Measurements from ENCODE around the gene ACSS2.

The ACSS2 gene

DNA sequence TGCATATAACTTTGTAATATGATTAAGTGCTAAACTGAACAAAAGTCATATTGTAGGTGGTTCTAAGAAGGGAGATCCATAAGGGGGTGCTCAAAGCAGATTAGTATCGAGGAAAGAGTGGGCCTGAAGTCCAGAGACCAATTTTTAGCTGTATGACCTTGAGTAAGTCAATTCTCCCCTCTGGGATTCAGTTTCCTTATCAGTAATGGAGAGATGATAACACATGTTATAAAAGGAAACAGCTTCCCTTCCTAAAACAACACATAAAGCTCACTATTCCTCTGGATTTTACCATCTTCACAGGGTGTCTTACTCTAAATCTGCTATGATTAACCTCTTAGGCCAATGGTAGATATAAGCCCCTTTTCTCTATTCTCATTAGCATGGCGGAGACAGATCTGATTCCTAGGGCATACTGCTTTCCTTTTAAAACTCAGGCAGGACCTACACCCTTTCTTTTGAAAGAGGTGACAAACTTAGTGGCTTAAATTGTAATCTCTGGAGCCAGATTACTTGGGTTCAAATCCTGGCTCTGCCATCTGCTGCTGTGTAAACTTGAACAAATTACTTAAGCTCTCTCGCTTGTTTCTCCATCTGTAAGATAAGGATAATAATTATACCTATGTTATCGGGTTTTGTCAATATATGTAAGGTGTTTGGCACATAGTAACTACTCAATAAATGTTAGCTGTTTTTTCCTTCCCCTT, 39.5 kb downstream of the ACSS2 start:
- DNase-seq (ENCODE audit: low read depth) = no peak

GRCh38 chr20:34916774-34917354, 40.5 kb downstream of the ACSS2 start:
- no peak for DNase-seq (ENCODE audit: low read depth)

DNA sequence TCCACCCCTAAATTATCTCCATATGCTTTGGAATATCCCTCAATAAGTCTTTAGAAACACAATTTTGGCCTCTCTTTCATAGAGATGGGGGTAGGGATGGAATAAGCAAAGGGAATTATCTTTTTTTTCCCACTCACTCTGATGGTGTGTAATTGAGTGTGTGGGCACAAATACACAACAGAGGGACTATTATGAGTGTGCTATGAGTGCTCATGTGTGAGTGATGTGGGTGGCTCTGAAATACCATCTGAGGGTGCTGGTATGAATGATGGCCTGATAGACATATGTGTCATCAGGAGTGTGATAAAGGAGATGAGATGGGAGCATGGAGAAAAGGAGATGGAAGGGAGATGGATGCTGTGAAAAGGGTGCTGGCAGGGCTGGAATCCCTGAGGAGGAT, 43.6 kb downstream of the ACSS2 start:
- no peak for DNase-seq (ENCODE audit: low read depth)

DNA sequence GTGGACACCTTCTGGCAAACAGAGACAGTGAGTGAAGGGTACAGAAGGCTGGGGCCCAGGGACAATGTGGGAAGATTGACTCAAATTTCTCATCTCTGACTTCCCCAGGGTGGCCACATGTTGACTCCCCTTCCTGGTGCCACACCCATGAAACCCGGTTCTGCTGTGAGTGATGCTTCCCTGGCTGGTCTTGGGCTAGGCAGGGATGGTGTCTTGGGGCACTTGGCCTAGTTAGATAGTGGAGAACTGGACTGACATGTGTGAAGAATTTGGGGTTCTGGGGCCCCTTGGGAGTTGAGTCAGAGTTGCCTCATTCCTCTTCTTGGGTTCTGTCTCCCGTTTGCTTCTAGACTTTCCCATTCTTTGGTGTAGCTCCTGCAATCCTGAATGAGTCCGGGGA, 45.0 kb downstream of the ACSS2 start:
- DNase-seq (ENCODE audit: low read depth) = no peak

GRCh38 chr20:34922654-34923381, 46.4 kb downstream of the ACSS2 start:
- DNase-seq (ENCODE audit: low read depth) = peak; percentile 72

- no peak for DNase-seq (ENCODE audit: low read depth)
Observed at GRCh38 chr20:34923414-34923813, 47.0 kb downstream of the ACSS2 start.

GRCh38 chr20:34925341-34925740, 48.9 kb downstream of the ACSS2 start:
- no peak for DNase-seq (ENCODE audit: low read depth)

DNA sequence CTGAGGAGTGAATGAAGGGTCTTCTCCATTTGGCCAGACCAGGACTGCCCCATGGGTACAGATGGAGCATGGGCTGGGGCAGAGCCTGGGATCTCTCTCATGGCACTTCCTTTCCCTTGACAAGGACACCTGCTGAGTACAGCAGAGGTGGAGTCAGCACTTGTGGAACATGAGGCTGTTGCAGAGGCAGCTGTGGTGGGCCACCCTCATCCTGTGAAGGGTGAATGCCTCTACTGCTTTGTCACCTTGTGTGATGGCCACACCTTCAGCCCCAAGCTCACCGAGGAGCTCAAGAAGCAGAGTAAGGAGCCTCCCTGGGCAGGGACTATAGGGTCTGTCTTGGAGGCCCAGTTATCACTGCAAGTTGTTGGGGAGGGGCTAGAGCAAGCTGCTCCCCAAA, 49.6 kb downstream of the ACSS2 start:
- DNase-seq (ENCODE audit: low read depth) = no peak

GRCh38 chr20:34926581-34926980, 50.2 kb downstream of the ACSS2 start:
- DNase-seq (ENCODE audit: low read depth) = no peak

- DNase-seq (ENCODE audit: low read depth) = no peak
Observed at GRCh38 chr20:34927736-34928135, 51.3 kb downstream of the ACSS2 start.

DNA sequence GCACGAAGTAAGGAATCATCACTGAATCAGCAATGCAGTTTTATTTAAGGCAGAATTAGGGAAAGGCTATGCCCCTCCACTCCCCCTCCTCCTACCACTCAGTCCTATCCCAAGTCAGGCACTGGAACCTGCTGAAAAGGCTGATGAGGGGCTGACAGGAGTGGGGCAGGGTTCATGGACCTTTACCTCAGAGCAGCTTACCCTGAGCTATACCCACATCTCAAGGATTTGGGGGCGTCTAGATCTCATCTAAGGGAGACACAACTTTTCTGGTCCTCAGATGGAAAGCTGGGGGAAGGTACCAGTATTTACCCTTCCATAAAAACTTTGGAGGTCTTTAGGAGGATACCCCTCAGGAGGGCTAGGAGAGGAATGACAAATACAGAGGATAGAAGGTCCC, 52.0 kb downstream of the ACSS2 start:
- DNase-seq (ENCODE audit: low read depth) = no peak

DNA sequence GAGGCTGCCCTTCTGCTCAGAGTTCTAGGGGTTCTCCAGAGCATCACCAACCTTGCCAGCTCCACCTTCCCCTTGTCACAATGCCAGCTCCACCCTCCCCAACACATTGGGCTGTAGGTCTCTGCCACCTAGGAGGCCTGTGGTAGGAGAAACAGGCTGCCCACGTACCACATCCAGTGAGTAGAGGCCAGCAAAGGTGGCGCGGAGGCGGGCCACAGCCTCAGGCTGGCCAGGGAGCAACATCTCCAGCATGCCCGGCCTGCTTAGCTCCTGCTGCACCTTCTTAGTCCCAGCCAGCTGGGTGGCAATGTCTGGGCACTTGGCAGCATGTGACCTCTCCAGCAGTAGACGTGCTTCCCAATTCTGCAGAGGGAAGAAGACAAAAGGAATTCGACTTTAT, 55.4 kb downstream of the ACSS2 start:
- no peak for DNase-seq (ENCODE audit: low read depth)

GRCh38 chr20:34938466-34939163, 62.2 kb downstream of the ACSS2 start:
- DNase-seq (ENCODE audit: low read depth) = no peak

DNA sequence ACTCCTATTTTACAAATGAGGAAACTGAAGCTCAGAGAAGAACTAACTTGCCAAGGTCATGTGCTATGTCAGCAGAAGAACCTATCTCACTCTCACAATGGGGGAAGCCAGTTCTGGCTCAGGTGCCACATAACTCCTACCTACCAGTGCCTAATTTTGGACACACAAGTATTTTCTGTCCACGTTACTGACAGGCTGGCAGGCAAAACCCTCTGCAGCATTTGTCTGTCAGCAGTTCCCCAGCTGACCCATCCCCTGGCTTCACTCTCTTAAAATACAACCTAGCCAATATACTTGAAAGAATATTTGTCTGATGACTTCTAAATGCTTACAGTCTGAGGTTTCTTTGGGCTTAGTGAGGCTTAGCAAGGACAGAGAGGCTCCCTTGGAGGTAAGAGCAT, 63.7 kb downstream of the ACSS2 start:
- no peak for DNase-seq (ENCODE audit: low read depth)

DNA sequence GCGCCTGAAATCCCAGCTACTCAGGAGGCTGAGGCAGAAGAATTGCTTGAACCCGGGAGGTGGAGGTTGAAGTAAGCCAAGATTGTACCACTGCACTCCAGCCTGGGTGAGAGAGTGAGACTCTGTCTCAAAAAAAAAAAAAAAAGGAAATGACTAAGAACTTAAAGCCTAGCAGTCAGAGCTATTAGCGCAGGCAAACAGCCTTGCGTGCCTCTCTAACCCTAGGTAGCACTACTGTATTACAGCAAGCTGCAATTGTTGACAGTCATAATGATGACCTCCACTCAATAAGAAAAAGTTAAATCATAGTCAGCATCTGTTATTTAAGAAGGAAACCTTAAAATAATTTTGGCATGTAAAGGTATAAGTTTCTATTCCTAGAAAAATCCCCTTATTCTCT, 64.8 kb downstream of the ACSS2 start:
- DNase-seq (ENCODE audit: low read depth) = no peak

DNA sequence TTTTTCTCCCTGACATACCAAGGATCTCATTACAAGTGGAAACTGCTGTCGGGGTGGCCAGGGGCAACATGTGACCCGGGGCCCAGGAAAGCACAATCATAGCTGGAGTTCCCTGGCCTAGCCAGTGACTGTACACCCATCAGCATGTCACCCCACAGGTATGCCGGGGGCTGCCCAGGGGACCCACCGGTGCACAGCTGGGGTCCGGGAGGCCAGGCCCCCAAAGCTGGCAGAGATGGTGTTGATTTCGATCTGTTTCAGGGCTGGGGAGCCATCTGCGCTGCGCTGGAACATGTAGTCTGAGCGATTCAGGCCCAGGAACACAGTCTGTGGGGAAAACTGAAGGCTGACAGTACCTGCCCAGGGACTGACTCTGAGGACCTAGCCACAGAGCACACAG, 65.9 kb downstream of the ACSS2 start:
- no peak for DNase-seq (ENCODE audit: low read depth)

- DNase-seq (ENCODE audit: low read depth) = no peak
Observed at GRCh38 chr20:34943808-34944567, 67.6 kb downstream of the ACSS2 start.

- no peak for DNase-seq (ENCODE audit: low read depth)
Observed at GRCh38 chr20:34945315-34946077, 69.1 kb downstream of the ACSS2 start.

GRCh38 chr20:34946661-34947060, 70.2 kb downstream of the ACSS2 start:
- no peak for DNase-seq (ENCODE audit: low read depth)

GRCh38 chr20:34947336-34947735, 70.9 kb downstream of the ACSS2 start:
- DNase-seq (ENCODE audit: low read depth) = no peak

- no peak for DNase-seq (ENCODE audit: low read depth)
Observed at GRCh38 chr20:34948030-34948429, 71.6 kb downstream of the ACSS2 start.

All from HS-27A (cell line).